ENCODE measurements around the gene SERF2.
"Not testable (repeated sequence)": the region's sequence is repeated elsewhere in the genome, so short reads cannot be mapped to it uniquely, and the experiment has no call there.

DNA sequence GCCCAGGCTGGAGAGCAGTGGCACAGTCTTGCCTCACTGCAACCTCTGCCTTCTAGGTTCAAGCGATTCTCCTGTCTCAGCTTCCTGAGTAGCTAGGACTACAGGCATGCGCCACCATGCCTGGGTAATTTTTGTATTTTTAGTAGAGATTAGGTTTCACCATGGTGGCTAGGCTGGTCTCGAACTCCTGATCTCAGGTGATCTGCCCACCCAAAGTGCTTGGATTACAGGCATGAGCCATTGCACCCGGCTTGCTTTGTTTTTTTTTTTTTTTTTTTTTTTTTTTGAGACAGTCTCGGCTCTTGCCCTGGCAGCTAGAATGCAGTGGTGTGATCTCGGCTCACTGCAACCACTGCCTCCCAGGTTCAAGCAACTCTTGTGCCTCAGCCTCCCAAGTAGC lies 40.4 kb downstream of the SERF2 start:
- TF ChIP-seq EZH2 (IDR thresholded peaks at IDR 0.05; ENCODE audit: insufficient read depth, poor library complexity, severe bottlenecking); EZH2phosphoT487 (IDR thresholded peaks at IDR 0.05; ENCODE audit: insufficient read depth, low read depth): not testable (repeated sequence)

All from GM23248 (cell line).